Superior temporal gyrus (tissue), 1 donor: ENCODE data around the gene SNORC.

ENCODE experiments used
- DNase-seq: peaks from one replicate; pipeline ENCODE4 v3.0.0-alpha.2; 2016; ENCODE audit errors: extremely low spot score

Gene SNORC

DNA sequence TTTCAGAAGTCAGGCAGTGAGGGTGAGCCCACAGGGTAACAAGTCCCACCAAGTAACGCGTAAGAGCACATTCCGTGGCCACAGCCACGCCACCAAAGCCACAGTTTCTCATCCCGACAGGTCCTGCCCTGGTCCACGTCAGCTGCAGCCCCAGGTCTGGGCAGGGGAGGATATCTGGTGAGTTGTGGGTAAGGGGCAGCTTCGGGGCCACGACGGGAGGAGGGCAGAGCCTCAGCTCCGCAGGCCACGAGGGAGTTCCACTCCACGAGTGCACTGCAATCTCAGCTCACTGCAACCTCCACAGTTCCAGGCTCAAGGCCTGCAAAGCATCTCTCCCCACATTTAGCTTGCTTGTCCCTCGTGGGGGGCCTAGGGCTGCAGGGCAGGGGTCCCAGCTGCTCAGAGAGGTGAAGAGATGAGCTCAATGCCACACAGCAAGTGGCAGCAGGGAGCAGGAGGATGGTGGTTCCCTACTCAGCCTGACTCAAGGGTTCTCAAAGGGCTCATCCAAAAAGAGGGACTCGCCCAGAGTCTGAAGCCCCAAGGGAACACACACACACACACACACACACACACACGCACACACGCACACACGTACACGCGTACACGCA, 12.5 kb downstream of the SNORC start:
- no peak for DNase-seq

GRCh38 chr2:232883116-232883721, 13.2 kb downstream of the SNORC start:
- DNase-seq: no peak

- no peak for DNase-seq
These were observed 13.9 kb downstream of the SNORC start for GRCh38 chr2:232884001-232884421.

- no peak for DNase-seq
These were observed 14.6 kb downstream of the SNORC start for GRCh38 chr2:232884549-232885263.

GRCh38 chr2:232885264-232885961, 15.3 kb downstream of the SNORC start:
- DNase-seq: no peak

- no peak for DNase-seq
These were observed 16.1 kb downstream of the SNORC start for GRCh38 chr2:232886176-232886575.

- no peak for DNase-seq
These were observed 16.6 kb downstream of the SNORC start for GRCh38 chr2:232886632-232887031.

GRCh38 chr2:232887171-232887850, 17.2 kb downstream of the SNORC start:
- DNase-seq: no peak

GRCh38 chr2:232888099-232888836, 18.2 kb downstream of the SNORC start:
- DNase-seq: no peak

DNA sequence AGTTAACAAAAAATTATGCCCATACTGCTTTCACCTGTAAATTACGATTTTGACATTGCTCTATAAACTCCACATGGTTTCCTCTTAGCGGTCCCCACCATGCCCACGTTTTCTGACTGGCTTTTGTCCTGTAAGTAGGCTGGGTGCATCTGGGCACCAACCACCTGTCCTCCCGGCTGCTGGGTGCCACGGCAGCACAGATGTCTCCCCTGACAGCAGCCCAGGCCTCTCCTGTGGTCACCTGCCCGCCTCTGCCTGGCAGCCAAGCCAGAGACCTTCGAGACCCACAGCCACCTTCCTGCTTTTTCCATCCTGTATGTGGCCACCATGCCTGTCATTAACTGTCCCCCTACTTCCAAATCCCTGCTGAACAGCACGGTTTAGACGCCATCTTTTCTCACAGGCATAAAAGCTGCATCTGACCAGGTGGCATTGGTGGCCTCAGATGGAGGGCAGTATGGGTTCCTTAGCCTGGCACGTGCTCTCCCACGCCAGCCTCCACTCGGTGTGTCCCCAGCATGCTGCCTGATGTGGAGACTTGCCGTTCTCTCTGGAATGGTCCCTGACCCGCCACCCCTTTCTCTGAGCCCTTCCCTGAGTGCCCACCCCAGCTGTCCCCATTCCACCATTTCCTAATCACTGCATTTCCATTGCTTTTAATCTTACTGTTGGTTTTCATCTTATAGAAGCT, 18.9 kb downstream of the SNORC start:
- DNase-seq: no peak

- DNase-seq: no peak
These were observed 19.9 kb downstream of the SNORC start for GRCh38 chr2:232889876-232890401.

- no peak for DNase-seq
These were observed 20.5 kb downstream of the SNORC start for GRCh38 chr2:232890536-232890895.

- no peak for DNase-seq
These were observed 21.0 kb downstream of the SNORC start for GRCh38 chr2:232890896-232891601.

DNA sequence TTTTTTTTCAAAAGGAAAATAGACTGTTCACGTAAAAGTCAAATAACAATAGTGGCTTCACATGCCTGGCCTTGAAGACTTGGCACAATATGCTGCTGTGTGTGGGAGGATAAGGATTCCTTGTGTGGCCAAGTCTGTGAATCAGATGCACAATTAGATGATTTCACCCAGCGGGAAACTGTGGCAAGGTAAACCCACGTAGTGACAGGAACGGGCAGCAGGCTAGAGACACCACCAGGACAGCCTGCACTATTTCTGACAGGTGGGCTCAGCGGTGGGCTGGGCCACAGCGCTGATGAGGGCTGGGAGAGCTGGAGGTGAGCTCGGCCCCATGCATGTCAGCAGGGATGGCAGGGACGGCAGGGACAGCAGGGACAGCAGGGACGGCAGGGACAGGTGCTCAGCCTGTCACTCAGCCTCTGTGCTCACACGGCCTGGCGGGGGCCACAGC, 21.6 kb downstream of the SNORC start:
- DNase-seq: no peak

DNA sequence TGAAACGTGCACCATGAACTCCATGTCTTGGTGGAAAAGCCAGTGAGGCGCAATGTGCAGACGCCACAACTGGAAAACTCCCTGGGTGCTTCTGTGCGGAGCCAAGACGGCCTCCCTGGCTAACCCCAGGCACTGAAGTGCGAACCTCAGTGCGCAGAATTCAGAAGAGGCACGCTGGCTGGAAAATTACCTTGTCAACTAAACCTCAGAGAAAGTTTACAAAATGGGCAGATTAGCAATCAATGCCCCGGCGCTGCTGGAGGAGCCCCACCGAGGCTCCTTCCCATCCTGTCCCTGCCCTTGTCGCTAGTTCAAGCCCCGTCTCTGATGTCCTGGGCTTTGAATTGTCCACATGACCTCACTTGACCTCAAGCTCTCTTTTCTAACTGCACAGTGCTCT, 22.2 kb downstream of the SNORC start:
- no peak for DNase-seq

DNA sequence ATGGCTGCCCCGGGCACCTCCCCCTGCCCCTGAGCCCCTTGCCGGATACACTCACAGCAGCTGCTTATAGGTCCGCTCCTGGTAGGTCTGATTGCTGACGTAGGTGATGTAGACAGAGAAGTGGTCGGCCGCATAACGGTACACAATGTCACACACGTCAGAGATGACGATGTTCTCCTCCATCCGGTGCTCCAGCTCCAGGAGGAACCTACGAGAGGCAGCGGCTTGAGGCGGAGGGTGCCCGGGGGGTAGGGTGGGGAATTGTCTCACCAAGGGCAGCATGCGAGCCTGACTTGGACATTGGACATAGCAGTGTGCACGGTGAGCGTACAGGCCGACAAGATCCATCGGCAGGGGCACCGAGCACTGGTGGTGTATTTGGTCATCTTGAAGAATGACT, 22.8 kb downstream of the SNORC start:
- no peak for DNase-seq

DNA sequence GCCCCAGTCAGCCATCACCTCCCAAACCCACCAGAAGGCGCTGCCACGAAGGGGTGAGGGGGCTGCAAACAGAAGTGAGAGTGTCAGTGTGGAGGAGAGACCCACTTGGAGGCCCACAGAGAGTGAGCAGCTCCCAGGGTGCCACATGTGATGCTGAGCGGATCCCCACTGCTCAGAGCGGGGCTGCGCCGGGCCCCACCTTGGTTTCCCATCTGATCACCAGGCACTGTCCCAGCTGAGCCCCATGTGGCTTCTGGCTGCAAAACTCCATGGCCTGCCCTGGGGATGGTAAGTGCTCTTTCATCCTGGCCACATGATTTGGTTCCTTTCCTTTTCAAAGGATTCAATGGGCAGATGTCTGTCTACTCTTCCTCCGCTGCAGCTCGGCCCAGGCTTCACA, 23.8 kb downstream of the SNORC start:
- no peak for DNase-seq

DNA sequence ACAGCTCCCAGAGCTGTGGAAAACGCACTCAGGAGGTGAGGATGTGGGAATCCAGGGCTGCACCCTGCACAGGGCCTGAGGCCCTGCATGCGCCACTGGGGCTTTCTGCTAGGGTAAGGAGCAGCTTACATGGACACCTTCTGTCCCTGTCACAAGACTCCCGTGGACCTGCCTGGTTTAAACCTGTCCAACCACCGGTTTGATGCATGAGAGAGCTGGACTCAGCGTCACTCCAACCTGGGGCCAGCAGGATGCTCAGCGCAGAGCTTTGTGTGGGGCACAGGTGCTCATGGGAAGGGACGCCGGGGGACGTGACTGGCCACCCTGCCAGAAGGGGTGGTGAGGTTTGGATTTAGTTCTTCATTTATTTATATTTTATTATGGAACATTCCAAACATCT, 24.2 kb downstream of the SNORC start:
- DNase-seq: no peak

- DNase-seq: no peak
These were observed 24.7 kb downstream of the SNORC start for GRCh38 chr2:232894746-232895145.

DNA sequence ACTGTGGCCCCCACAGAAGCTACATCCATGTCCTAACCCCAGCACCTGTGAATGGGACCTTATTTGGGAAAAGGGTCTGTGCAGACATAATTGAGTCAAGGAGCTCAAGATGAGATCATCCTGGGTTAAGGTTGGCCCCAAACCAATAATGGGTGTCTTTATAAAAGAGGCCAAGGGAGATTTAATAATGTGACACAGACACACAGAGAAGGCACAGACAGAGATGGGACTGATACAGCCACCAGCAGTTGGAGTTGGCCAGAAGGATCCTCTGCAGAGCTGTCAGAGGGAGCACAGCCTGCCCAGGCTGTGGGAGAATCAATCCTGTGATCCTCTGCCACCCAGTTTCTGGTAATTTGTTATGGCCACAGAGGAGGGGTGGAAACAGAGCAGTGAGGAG, 26.0 kb downstream of the SNORC start:
- DNase-seq: no peak
